Measurements from ENCODE around the gene SPATA13.

SPATA13 gene

DNA sequence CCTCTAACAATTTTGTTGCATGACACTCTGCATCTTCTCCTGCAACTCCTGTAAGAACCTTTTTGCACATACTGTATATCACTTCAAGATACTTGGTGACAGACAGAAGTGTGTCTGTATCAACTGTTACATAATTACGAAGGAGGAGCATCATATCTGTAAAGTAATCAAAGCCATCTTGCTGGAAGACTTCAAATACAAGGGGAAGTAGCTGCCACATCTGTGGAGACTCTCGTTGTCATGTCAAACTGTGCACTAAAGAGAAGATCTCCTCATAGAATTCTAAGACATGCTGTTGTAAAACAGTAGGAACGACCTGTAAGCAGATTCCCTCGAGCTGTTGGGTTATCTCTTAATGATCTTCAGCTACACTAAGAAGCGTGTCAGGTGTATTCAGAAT, 38.0 kb upstream of the SPATA13 start:
- TF ChIP-seq, protein P1, sequence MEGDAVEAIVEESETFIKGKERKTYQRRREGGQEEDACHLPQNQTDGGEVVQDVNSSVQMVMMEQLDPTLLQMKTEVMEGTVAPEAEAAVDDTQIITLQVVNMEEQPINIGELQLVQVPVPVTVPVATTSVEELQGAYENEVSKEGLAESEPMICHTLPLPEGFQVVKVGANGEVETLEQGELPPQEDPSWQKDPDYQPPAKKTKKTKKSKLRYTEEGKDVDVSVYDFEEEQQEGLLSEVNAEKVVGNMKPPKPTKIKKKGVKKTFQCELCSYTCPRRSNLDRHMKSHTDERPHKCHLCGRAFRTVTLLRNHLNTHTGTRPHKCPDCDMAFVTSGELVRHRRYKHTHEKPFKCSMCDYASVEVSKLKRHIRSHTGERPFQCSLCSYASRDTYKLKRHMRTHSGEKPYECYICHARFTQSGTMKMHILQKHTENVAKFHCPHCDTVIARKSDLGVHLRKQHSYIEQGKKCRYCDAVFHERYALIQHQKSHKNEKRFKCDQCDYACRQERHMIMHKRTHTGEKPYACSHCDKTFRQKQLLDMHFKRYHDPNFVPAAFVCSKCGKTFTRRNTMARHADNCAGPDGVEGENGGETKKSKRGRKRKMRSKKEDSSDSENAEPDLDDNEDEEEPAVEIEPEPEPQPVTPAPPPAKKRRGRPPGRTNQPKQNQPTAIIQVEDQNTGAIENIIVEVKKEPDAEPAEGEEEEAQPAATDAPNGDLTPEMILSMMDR (IDR thresholded peaks at IDR 0.05; ENCODE audit: insufficient read depth, low read length, missing control alignments) = no peak
- CTCF ChIA-PET = no interaction called here
- no peak overlapping the region for H3K4me3 ChIP-seq (ENCODE audit: low read depth, low read length)
- no peak for DNase-seq (ENCODE audit: low read depth, low spot score)
- POLR2A ChIA-PET = no interaction called here

DNA sequence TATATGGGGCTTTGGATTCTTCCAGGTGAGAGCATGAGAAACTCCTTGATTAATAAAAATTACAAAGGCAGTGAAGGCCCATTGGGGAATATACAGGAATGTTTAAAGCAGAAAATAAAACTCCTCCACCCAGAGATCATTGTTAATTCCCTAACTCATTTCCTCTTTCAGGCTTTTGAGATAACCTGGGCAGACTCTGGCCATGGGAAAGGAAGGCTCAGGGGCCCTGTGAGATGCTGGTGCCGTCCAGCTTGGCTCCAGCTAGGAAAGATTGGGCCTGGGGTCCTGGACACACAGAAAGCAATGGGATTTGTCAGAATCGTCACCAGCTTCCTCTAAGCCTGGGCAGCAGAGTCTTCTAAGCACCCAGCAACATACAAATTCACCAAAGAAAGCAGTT, 36.8 kb upstream of the SPATA13 start:
- DNase-seq (ENCODE audit: low read depth, low spot score) = no peak
- CTCF ChIA-PET = no interaction called here
- TF ChIP-seq, protein P1 (IDR thresholded peaks at IDR 0.05; ENCODE audit: insufficient read depth, low read length, missing control alignments) = no peak
- no peak overlapping the region for H3K4me3 ChIP-seq (ENCODE audit: low read depth, low read length)
- POLR2A ChIA-PET = no interaction called here

DNA sequence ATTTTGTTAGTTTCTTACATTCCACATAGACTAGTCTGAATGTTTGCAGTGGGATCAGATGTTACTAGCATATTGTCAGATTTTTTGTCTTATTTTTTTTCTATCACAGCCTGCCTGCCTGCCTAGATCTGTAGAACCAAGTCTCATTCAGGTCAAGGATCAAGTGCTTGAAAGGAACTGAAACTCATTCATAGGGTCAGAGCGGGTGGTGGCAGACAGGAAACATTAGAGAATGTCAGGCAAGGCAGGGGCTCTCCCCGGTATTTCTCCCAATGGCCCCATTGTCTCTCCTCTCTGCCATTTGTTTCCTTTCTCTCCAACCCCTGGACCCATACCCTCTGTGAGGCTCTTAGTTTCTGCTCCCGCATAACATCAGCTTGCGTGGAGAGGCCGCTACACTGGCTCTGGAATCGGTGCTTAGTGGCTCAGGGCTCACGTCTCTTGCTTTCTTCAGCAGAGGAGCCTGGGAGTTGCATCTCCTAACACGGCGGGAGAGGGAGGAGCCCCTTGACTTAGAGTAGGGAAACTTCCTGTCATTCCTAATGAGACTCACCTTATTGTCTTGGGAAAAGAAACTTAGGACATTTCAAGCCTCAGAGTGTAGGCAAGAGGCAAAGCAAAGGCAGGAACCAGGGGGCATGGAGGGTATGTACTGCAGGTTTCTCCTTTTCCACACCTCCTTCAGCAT, 35.6 kb upstream of the SPATA13 start:
- POLR2A ChIA-PET = no interaction called here

DNA sequence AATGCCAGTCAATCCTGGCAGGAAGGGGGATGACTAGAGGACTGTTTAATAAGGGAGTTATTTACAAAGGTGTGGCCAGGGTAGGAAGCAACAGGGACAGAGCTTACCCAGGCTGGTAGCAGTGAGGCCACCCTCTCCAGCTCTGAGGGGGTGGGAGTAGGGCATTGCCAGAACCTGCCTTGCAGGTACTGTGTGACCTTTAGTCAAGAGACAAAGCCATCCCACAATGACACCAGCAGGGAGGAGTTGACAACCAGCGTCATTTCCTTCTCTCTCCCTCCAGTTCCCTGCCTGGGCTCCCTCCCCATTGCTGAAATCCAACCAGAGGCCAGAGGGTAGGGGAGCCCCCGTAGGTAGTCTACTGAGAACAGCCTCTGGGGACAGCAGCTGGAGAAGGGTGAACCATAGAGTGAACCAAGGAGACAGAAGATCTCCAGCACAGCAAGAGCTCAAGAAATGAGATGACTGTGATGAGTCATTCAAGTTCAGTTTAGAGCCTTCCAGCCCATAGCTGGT, 33.3 kb upstream of the SPATA13 start:
- CTCF ChIA-PET = no interaction called here
- POLR2A ChIA-PET = no interaction called here
- no peak for DNase-seq (ENCODE audit: low read depth, low spot score)
- no peak overlapping the region for H3K4me3 ChIP-seq (ENCODE audit: low read depth, low read length)
- TF ChIP-seq, protein P1 (IDR thresholded peaks at IDR 0.05; ENCODE audit: insufficient read depth, low read length, missing control alignments) = no peak

More for the DNA sequence above, 35.6 kb upstream of the SPATA13 start:
- H3K4me3 ChIP-seq (ENCODE audit: low read depth, low read length) = no peak overlapping the region
- CTCF ChIA-PET = no interaction called here
- no peak for DNase-seq (ENCODE audit: low read depth, low spot score)
- TF ChIP-seq, protein P1 (IDR thresholded peaks at IDR 0.05; ENCODE audit: insufficient read depth, low read length, missing control alignments) = no peak

DNA sequence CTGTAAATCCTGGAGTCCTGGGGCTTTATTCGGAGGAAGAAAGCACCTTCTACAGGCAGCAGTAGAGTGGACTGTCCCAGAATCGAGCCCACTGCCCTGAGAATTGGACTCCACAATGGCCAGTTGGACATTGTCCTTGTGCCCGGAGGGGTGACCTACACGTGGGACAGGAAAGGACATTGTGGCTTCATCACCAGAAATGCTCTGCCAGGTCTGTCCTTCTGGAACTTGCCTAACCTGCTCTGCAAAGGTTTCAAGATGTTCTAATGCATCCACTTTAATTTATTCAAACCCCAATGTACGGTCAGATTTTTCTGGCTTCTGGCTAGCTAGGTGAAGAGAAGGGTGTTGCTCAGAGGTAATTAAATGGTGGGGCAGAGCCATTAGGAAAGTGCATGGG, 32.4 kb upstream of the SPATA13 start:
- CTCF ChIA-PET = no interaction called here
- TF ChIP-seq, protein P1 (IDR thresholded peaks at IDR 0.05; ENCODE audit: insufficient read depth, low read length, missing control alignments) = no peak
- DNase-seq (ENCODE audit: low read depth, low spot score) = no peak
- POLR2A ChIA-PET = no interaction called here
- no peak overlapping the region for H3K4me3 ChIP-seq (ENCODE audit: low read depth, low read length)

DNA sequence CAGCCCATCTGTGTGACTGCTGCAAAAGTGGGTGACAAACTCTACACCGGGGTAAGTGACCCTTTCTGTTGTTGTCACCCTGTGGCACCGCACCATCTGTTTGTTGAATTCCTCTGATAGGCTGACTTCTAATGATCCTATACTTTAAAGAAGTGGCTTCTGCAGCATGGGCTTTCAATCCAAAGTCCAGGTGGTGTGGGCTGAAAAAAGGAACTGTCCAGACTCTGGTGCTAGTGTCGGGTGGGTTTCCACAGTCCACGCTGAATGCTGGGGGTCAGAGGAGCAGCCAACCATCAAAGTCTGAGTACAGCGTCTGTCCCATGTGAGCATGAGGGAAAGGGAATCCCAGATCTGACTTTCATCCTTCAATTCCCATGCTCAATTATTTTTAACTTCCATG, 31.6 kb upstream of the SPATA13 start:
- ChIA-PET CTCF (interaction anchor here (1.1 kb wide), 1 partner anchor 13 kb away, joined by 4 read pairs; no protein-coding TSS in a partner anchor), POLR2A (no interaction called here)
- no peak for DNase-seq (ENCODE audit: low read depth, low spot score)
- no peak overlapping the region for H3K4me3 ChIP-seq (ENCODE audit: low read depth, low read length)
- TF ChIP-seq, protein P1 (IDR thresholded peaks at IDR 0.05; ENCODE audit: insufficient read depth, low read length, missing control alignments) = no peak

Measured in AG04449 (cell line).